Lower leg skin (tissue), 4 donors: Measurements from ENCODE around the gene CYB5RL. TPM values are rescaled to one million over a fixed set of nuclear protein-coding genes. Genes with fewer than 3 reads are reported as not detected.

Source experiments
- DNase-seq, 2 donors: peaks; one replicate each; pipeline ENCODE4 v3.0.0-alpha.2; 2019; ENCODE audit warnings: low spot score in 2 of 2
- H3K4me3 ChIP-seq: fragments of 200-600 bp; sonication (generic); 2 replicates; pipeline ENCODE4 v1.5.1; 2017; ENCODE audit warnings: mild to moderate bottlenecking, low read depth; ENCODE audit not compliant: poor library complexity, severe bottlenecking
- POLR2A ChIP-seq, 2 donors: fragments of 450-650 bp; IDR thresholded peaks; one replicate each; pipeline ENCODE4 v1.6.1; 2016 to 2017; ENCODE audit warnings: antibody characterized with exemption in 2 of 2, mild to moderate bottlenecking in 1 of 2, moderate library complexity in 1 of 2
- WGBS, 2 donors: methylation state at CpG; one replicate each; pipeline ENCODE4 v1.1.5; 2018; 5-methylcytosine and 5-hydroxymethylcytosine counted together
- intact Hi-C: fragments of 100-400 bp; cut with DNase I; formaldehyde crosslinking; loops from one replicate; pipeline ENCODE4 v1.15.0; 2023; ENCODE audit warnings: low total_unique reads
- total RNA-seq, 4 donors: library from RNA; depleted of rRNA; stranded (reverse); fragments of >200 nt; gene quantifications; one replicate each; pipeline ENCODE4 v1.1.0, GENCODE V29; 2016
- TF ChIP-seq, protein P1 (sequence below), 3 donors: fragments of 450-650 bp; IDR thresholded peaks; one replicate each; pipeline ENCODE4 v1.5.1; 2016; ENCODE audit warnings: antibody characterized with exemption in 3 of 3, mild to moderate bottlenecking in 3 of 3, moderate library complexity in 2 of 3

CYB5RL gene
- total RNA-seq, 4 donors from 2014 or later = 2.4 to 15.2 (median 5.6) TPM

DNA sequence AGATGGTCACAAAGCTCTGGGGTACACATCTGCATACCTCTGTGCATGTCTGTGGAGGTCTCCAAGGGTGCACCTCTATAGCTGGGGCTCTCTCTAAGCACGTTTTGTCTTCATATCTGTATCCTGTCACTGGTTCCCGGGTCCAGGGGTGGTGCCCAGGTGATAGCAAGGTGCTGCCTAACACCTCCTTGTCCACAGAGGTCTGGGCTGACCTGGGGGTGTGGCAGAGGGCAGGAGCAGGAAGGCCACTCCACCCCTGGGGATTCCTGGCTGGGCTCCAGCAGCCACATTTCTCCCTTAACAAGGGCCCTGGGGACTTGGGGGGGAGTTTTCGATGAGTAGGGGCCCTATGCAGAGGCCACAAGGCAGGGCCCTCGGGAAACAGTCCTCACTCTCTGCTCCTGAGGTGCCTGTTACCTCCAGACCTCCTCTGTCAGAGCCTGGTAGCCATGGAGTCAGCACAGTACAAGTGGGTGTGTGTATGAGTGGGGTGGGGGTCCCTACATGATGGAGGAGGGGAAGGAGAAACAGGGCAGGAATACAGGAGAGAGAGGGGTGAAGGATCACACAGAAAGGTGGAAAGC lies 40.0 kb downstream of the CYB5RL start:
- no peak for DNase-seq
- TF ChIP-seq POLR2A (IDR thresholded peaks at IDR 0.05) = no peak
- no peak overlapping the region for H3K4me3 ChIP-seq
- intact Hi-C loops = no loop called here
- 81 to 90% methylated on average over 4 of the region's 4 CpGs for WGBS, 2 donors

DNA sequence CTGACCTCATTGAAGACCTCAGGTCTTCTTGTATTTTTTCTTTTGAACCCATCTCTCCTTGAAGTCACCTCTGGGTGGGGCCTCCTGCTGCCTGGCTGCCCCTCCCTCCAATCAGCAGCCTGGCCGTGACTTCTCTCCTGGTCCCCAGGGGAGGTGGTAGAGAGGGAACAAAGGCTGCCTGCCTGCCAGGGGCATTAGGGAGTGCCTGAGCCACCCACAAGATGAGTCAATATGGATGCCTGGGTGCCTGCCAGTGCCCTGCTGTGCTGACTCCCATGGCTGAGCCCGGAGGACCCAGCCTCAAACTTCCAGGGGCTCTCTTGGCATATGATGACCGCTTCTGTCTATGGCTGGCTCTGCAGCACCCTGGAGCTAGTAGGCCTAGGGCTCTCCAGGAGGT lies 41.8 kb downstream of the CYB5RL start:
- DNase-seq = peak; percentile 30 to 88
- 38 to 71% methylated on average over 1 to 3 of the region's 3 CpGs for WGBS, 2 donors
- no peak overlapping the region for H3K4me3 ChIP-seq
- intact Hi-C loops = no loop called here
- TF ChIP-seq, protein P1, sequence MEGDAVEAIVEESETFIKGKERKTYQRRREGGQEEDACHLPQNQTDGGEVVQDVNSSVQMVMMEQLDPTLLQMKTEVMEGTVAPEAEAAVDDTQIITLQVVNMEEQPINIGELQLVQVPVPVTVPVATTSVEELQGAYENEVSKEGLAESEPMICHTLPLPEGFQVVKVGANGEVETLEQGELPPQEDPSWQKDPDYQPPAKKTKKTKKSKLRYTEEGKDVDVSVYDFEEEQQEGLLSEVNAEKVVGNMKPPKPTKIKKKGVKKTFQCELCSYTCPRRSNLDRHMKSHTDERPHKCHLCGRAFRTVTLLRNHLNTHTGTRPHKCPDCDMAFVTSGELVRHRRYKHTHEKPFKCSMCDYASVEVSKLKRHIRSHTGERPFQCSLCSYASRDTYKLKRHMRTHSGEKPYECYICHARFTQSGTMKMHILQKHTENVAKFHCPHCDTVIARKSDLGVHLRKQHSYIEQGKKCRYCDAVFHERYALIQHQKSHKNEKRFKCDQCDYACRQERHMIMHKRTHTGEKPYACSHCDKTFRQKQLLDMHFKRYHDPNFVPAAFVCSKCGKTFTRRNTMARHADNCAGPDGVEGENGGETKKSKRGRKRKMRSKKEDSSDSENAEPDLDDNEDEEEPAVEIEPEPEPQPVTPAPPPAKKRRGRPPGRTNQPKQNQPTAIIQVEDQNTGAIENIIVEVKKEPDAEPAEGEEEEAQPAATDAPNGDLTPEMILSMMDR (IDR thresholded peaks at IDR 0.05) = no peak
- no peak for TF ChIP-seq POLR2A (IDR thresholded peaks at IDR 0.05)

DNA sequence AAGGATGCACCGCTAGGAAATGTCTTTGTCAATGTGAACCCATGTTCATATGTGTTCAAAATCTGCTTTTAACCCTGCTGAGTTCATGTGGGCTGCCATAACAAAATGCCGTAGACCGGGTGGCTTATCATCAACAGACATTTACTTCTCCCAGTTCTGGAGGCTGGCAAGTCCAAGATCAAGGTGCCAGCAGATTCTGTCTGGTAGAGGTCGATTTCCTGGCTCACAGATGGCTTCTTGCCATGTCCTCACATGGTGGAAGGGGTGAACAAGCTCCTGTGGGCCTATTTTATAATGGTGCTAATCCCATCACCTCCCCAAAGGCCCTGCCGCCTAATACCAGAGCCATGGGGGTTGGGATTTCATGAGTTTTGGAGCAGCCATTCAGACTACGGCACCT lies 42.4 kb downstream of the CYB5RL start:
- DNase-seq = no peak
- TF ChIP-seq, protein P1 (IDR thresholded peaks at IDR 0.05) = no peak
- TF ChIP-seq POLR2A (IDR thresholded peaks at IDR 0.05) = no peak
- intact Hi-C loops = no loop called here
- WGBS, 2 donors = 90 to 94% methylated on average over 6 of the region's 6 CpGs
- no peak overlapping the region for H3K4me3 ChIP-seq

DNA sequence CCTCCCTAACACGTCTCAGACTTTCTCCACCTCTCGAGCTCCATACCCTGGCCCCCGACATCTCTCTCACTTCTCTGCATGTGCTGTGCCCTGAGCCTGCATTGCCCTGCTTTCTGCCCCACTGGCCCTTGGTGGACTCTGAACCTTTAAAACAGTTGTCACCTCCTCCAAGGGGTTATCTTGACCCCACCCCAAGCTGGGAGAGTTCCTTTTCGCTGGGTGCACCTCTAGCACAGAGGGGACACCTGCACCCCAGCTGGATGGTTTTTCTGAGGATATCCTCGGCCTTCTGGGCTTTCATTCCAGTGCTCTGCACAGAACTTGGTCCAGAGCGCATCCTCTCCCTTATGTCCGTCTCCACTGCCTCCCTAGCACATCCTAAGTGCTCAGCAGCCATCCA lies 42.8 kb downstream of the CYB5RL start:
- TF ChIP-seq, protein P1 (IDR thresholded peaks at IDR 0.05) = no peak
- TF ChIP-seq POLR2A (IDR thresholded peaks at IDR 0.05) = no peak
- DNase-seq = no peak
- no peak overlapping the region for H3K4me3 ChIP-seq
- 95 to 96% methylated on average over 7 of the region's 7 CpGs for WGBS, 2 donors
- intact Hi-C loops = no loop called here

DNA sequence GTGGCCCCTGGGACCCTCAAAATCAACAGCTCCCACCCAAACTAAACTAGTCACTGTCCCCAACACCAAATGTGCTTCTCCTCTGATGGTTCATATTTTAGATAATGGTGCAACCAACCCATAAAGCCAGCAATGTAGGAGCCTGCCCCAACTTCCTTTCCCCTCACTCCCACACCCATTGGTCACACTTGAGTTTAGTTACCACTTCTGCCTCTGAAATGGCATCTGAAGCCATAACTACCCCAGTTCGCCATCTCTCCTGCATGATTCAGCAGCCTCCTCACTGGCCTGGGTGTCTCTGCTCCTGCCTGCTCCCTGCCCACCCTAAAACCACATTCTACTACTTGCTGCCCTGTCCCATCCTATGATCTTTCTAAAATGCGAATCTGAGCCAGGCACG lies 43.6 kb downstream of the CYB5RL start:
- TF ChIP-seq, protein P1 (IDR thresholded peaks at IDR 0.05) = no peak
- no peak for TF ChIP-seq POLR2A (IDR thresholded peaks at IDR 0.05)
- 94 to 95% methylated on average over 3 of the region's 3 CpGs for WGBS, 2 donors
- intact Hi-C loops = no loop called here
- no peak for DNase-seq
- H3K4me3 ChIP-seq = no peak overlapping the region

DNA sequence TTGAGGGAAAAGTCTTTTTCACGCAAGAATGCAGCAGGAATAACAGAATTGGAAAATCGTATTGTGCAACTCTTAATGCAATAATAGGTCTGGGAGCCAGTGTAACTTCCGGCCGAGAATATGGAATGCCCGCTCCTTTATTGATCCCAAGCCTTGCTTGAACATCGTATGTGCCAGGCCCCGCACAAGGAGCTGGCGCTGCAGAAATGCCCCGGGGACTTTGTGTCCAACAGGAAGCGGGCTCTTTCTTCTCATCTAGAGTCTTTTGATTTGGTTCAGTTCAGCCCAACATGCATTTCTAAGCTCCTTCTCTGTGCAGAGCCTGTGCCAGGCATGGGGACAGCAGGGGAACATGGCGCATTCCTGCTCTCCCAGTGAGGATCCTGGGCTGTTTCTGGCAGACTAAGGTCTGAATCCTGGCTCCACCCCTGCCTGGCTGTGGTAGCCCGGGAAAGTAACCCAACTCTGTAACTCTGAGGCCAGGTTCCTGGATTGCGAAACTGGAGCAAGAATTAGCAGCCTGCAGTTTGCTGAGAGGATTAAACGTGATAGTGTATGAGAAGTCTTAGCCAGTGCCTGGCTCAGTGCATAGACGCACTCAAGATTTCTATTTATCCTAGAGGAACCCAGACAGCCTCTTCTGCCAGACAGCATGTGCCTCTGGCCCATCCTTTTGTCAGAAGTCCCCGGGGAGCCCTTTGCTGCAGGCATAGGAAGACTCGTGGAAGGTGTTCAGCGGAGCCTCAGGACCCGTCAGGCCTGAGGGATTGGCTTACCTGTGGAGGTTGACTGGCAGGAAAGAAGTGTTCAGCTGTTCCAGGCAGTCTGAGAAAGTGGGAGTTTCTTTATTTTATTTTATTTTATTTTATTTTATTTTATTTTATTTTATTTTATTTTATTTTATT lies 46.0 kb downstream of the CYB5RL start:
- intact Hi-C loops = no loop called here
- DNase-seq = peak; percentile 74 to 93
- H3K4me3 ChIP-seq = no peak overlapping the region
- WGBS, 2 donors = 30 to 32% methylated on average over 19 of the region's 19 CpGs
- TF ChIP-seq, protein P1 (IDR thresholded peaks at IDR 0.05) = no peak
- no peak for TF ChIP-seq POLR2A (IDR thresholded peaks at IDR 0.05)
